NCI-H187 treated with DMSO at 0.1 percent for 48 hours (cell line): ENCODE measurements around the gene CD300LG.
"Not testable (repeated sequence)": the region's sequence is repeated elsewhere in the genome, so short reads cannot be mapped to it uniquely, and the experiment has no call there.

Experiments
- DNase-seq: peaks from one replicate; lab custom pipeline; 2025; lab: John Stamatoyannopoulos, UW

The CD300LG gene

GRCh38 chr17:43855061-43855460, 8.1 kb downstream of the CD300LG start:
- no peak for DNase-seq

DNA sequence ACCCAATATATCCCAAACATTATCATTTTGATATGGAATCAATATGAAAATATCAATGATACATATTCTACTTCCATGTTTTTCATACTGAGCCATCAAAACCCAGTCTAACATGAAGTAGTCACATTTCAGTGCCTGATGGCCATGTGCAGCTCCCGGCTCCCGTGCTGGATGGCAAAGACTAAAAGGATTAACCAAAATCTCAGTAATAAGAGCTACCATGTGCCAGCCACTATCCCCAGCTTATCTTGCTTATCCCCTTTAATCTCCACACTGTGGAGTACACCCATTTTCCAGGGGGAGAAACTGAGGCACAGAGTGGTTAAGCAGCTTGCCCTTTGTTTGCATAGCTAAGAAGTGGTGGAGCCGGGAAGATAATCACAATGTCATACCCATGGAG, 9.2 kb downstream of the CD300LG start:
- no peak for DNase-seq

DNA sequence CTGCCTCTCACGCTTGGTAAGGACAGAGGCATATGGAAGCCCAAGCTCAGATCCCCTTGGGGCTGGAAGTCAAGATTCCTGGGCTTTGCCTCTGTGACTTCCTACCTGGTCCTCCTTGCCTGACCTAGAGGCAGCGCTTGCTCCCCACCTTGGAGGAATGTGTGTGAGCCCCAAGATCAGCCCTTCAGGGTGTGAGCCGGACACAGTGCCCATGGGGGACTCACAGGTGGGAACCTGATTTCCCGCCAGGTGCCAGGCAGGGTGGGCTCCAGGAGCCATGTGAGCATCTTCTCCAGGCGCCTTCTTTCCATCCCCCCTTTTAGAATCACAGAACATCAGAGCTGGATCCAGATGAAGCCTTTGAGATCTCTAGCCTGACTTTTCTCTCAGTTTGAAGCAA, 10.2 kb downstream of the CD300LG start:
- no peak for DNase-seq

- no peak for DNase-seq
These were observed 11.1 kb downstream of the CD300LG start for GRCh38 chr17:43857957-43858600.

GRCh38 chr17:43860077-43860725, 13.2 kb downstream of the CD300LG start:
- no peak for DNase-seq

DNA sequence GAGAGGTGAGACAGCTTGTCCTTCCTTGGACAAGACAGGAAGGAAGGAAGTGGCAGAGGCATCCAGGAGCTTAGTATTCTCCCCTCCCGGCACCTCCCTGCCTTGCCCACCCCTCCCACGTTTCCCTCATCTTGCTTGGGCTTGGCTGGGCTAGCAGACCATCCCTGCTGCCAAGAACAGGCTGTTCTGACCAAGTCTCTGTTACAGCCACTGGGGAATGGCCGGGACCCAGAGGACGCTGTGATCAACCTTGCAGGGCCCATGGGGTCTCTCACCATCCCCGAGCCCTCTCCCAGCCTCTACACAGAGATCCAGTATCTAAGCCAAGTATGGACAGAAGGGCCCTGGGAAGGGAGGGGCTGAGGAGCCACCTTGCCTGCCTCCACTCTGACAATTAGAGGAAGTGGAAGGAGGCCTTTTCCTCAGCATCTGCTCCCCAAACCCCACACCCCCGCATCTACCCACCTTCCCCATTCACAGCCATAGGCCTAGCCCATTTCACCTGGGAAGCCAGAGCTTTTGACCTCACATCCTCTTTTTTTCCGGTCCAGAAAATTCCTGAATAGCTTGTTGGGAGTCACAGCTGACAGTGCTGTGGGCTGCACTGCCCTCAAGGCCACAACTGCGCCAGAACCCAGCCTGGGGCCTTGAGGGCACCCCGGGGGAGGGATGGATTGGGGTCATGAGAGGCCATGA, 14.1 kb downstream of the CD300LG start:
- no peak for DNase-seq

GRCh38 chr17:43861960-43862359, 15.0 kb downstream of the CD300LG start:
- no peak for DNase-seq

GRCh38 chr17:43864161-43864984, 17.4 kb downstream of the CD300LG start:
- no peak for DNase-seq

DNA sequence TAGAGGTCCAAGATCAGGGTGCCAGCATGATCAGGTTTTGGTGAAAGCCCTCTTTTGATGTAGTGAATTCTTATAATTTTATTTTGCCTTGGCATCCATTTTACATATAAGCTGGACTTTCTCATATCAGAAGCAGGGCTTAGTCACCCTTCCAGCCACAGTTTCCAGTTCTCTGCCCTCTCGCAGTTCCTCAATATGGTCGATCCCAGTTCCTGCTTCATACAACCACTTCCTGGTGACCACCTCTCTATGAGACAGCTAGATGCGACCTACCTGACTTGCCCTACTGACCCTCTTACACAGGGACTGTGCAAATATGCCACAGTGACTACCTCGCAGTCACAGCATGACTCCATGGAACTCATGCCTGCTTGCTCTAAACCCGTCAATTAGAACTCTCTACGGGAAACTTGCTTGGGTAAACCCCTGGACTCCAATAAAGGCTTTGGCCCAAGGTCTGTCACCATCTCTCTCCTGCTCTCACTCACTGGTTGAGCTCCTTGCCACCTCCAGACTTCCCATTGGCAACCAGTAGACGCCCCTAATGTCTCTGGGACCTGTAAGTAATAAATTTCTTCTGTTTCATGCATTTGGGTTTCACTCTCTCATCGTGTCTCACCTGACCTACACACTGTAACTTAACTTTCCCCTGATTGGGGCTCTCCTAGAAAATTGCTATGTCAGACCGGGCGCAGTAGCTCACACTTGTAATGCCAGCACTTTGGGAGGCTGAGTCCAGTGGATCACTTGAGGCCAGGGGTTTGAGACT, 21.4 kb downstream of the CD300LG start:
- no peak for DNase-seq

- not testable (repeated sequence) for DNase-seq
These were observed 22.1 kb downstream of the CD300LG start for GRCh38 chr17:43869031-43869430.

GRCh38 chr17:43871946-43872690, 25.1 kb downstream of the CD300LG start:
- DNase-seq, result no peak

GRCh38 chr17:43873091-43873490, 26.1 kb downstream of the CD300LG start:
- no peak for DNase-seq

- DNase-seq, result no peak
These were observed 26.8 kb downstream of the CD300LG start for GRCh38 chr17:43873815-43874214.

DNA sequence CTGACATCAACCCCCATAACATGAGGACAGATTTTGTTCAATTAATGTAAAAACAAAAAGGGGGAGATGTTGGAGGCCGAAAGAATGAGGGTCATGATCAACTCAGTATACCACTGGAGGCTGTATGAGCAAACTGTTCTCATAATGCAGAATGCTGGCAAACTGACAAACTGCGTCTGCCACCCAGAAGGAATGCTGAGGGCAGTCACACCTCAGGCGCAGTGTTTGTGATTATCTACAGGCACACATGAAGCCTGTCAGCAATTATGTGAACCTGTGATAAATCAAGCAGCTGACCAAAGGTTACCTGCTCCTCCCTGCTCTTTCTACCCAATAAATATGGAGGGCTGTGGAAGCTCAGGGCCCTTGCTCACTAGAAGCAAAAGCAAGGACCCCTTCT, 27.3 kb downstream of the CD300LG start:
- DNase-seq, result no peak

DNA sequence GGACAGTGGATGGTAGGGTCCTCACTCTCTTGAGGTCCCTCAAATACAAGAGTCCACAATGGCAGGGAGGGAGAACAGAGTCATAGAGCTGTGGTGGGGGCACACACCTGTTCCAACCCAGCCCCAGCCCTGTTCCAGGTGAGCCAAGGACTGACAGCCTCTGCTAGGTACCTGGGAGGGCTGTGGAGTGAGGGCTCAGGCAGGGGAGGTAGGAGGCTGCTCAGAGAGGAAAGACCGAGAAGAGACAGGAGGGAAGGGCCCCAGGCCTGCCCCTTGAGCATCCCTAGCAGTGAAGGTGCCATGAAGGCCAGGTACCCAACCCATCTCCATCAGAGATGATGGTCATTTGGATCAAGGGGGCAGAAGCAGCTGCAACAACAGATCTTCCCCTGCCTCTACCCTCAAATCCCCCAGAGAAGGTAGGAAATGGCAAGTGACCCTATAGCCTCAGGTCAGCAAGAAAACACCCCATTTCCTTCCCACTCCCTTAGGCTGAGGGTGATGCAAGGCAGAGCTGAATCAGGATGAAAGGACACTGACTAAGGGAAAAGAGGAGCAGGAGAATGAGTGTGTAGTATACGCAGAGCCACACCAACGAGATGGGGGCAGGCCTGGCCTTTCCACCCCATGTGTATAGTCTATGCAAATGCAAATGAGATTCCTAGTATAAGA, 28.6 kb downstream of the CD300LG start:
- no peak for DNase-seq

- DNase-seq, result no peak
These were observed 30.1 kb downstream of the CD300LG start for GRCh38 chr17:43877031-43877430.

- DNase-seq, result no peak
These were observed 30.6 kb downstream of the CD300LG start for GRCh38 chr17:43877451-43878155.

- peak; percentile 11 for DNase-seq
These were observed 31.5 kb downstream of the CD300LG start for GRCh38 chr17:43878260-43879175.
